Keratinocyte (primary cell): ENCODE data around the gene CDKN1A. TPM values are rescaled to one million over a fixed set of nuclear protein-coding genes. Genes with fewer than 3 reads are reported as not detected.

ENCODE experiments used
- DNase-seq: peaks from one replicate; pipeline ENCODE4 v3.0.0-alpha.2; 2011; ENCODE audit warnings: low read depth, missing footprints, low spot score
- FAIRE-seq: peaks from 2 replicates; lab custom pipeline; 2011; peaks lifted over from hg19 to GRCh38; lab: Jason Lieb, UNC
- H2AFZ ChIP-seq: 2 replicates; pipeline ENCODE4 v1.6.0; 2012; ENCODE audit warnings: low read length, control low read depth, inconsistent platforms; ENCODE audit not compliant: control insufficient read depth
- H3K27ac ChIP-seq: 2 replicates; pipeline ENCODE4 v1.5.1; 2011; ENCODE audit warnings: low read length; ENCODE audit not compliant: control insufficient read depth, insufficient read depth
- H3K27me3 ChIP-seq: 3 replicates; pipeline ENCODE4 v1.6.0; 2011; ENCODE audit warnings: low read length; ENCODE audit not compliant: control insufficient read depth, insufficient read depth; ENCODE audit errors: extremely low read depth
- H3K36me3 ChIP-seq, 2 experiments: 2 replicates in 1 of 2; 3 replicates in 1 of 2; pipeline ENCODE4 v1.5.1; 2011; ENCODE audit warnings: low read length in 2 of 2, mild to moderate bottlenecking in 1 of 2; ENCODE audit not compliant: control insufficient read depth in 2 of 2, insufficient read depth in 2 of 2; ENCODE audit errors: extremely low read depth in 1 of 2
- H3K4me1 ChIP-seq: 3 replicates; pipeline ENCODE4 v1.5.1; 2011; ENCODE audit warnings: low read length; ENCODE audit not compliant: control insufficient read depth, insufficient read depth; ENCODE audit errors: extremely low read depth
- H3K4me2 ChIP-seq: 3 replicates; pipeline ENCODE4 v1.6.0; 2011; ENCODE audit warnings: low read depth, low read length; ENCODE audit not compliant: control insufficient read depth, insufficient read depth; ENCODE audit errors: extremely low read depth
- H3K4me3 ChIP-seq, 3 experiments: fragments of 200-600 bp in 1 of 3; sonication (generic) in 1 of 3; 2 replicates in 2 of 3; 3 replicates in 1 of 3; pipeline ENCODE4 v1.5.1; 2011 to 2016; ENCODE audit warnings: low read length in 3 of 3, mild to moderate bottlenecking in 3 of 3, control low read depth in 2 of 3, inconsistent platforms in 1 of 3, low read depth in 1 of 3, mixed read lengths in 1 of 3, mixed run types in 1 of 3, moderate library complexity in 1 of 3; ENCODE audit not compliant: control insufficient read depth in 2 of 3, insufficient read depth in 2 of 3; ENCODE audit errors: extremely low read depth in 1 of 3
- H3K79me2 ChIP-seq: 2 replicates; pipeline ENCODE4 v1.6.0; 2012; ENCODE audit warnings: low read length; ENCODE audit not compliant: control insufficient read depth, insufficient read depth
- H3K9ac ChIP-seq: 3 replicates; pipeline ENCODE4 v1.6.0; 2011; ENCODE audit warnings: low read length; ENCODE audit not compliant: control insufficient read depth, insufficient read depth; ENCODE audit errors: extremely low read depth
- H3K9me1 ChIP-seq: 3 replicates; pipeline ENCODE4 v1.6.0; 2011; ENCODE audit warnings: low read length; ENCODE audit not compliant: control insufficient read depth, insufficient read depth; ENCODE audit errors: extremely low read depth
- H3K9me3 ChIP-seq: 2 replicates; pipeline ENCODE4 v1.5.1; 2012; ENCODE audit warnings: low read depth, low read length; ENCODE audit not compliant: control insufficient read depth
- H4K20me1 ChIP-seq: 3 replicates; pipeline ENCODE4 v1.6.0; 2011; ENCODE audit warnings: low read length; ENCODE audit not compliant: control insufficient read depth, insufficient read depth; ENCODE audit errors: extremely low read depth
- EZH2 ChIP-seq: IDR thresholded peaks from one replicate; pipeline ENCODE4 v1.6.1; 2012; ENCODE audit warnings: inconsistent platforms, mild to moderate bottlenecking, low read length, moderate library complexity
- dilution Hi-C: fragments of 300-500 bp; cut with MboI; formaldehyde crosslinking; loops from one replicate; pipeline ENCODE4 v1.7.0; 2020; ENCODE audit warnings: low sequenced_read_pairs; ENCODE audit not compliant: extremely low pct_ligation_motif_present
- polyA plus RNA-seq, 5 experiments: library from polyadenylated mRNA; depleted of rRNA in 3 of 5; stranded (reverse) in 3 of 5; stranded (forward) in 1 of 5; unstranded in 1 of 5; fragments of >200 nt; gene quantifications; 1 replicate in 1 of 5; 2 replicates in 3 of 5; 3 replicates in 1 of 5; pipeline versions ENCODE4 v1.2.1 to v1.2.3, GENCODE V29; 2011 to 2012; ENCODE audit warnings: missing spikeins in 2 of 5, low read depth in 1 of 5, low replicate concordance in 1 of 5
- TF ChIP-seq, protein P1 (sequence below), 3 experiments: IDR thresholded peaks in 1 of 3; conservative IDR thresholded peaks in 1 of 3; optimal IDR thresholded peaks in 1 of 3; 2 replicates in 2 of 3; 3 replicates in 1 of 3; pipeline versions ENCODE3 to v1.5.1; 2011; ENCODE audit warnings: low read length in 3 of 3, mild to moderate bottlenecking in 3 of 3, moderate library complexity in 2 of 3, control low read depth in 1 of 3, inconsistent platforms in 1 of 3; ENCODE audit not compliant: insufficient read depth in 2 of 3; ENCODE audit errors: extremely low read depth in 1 of 3

The CDKN1A gene
- polyA plus RNA-seq, 1 donor (not counting 4 experiments of a cell fraction or from before 2014, with no cell fraction given) = 185 TPM

DNA sequence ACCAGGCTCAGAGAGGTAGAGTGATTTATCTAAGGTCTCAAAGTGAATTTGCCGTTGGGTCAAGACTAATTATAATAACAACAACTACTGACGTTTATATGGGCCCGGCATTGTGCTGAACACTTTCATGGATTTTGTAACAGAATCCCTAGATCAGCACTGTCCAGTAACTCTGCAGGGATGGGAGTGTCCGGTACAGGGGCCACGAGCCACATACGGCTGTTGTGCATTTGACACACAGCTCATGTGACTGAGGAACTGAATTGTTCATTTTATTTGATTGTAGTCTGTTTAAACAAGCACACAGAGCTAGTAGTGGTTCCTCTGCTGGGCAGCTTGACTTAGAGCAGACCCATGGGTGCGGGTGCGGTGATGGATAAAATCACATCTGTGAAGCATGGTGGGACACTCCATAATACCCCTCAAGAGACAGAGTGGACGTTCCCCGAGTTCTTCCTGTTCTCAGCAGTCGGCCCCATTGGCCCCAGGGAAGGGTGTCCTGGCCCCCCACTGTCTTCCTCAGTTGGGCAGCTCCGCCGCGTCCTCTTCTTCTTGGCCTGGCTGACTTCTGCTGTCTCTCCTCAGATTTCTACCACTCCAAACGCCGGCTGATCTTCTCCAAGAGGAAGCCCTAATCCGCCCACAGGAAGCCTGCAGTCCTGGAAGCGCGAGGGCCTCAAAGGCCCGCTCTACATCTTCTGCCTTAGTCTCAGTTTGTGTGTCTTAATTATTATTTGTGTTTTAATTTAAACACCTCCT lies 6.8 kb downstream of the CDKN1A start:
- no peak for FAIRE-seq
- H2AFZ ChIP-seq = no peak overlapping the region
- peaks cover 34% of the 10 kb centered on the region for H4K20me1 ChIP-seq
- H3K9ac ChIP-seq = no peak overlapping the region
- H3K27ac ChIP-seq = no peak overlapping the region
- no peaks in the 10 kb centered on the region for H3K27me3 ChIP-seq
- no peak overlapping the region for H3K4me2 ChIP-seq
- H3K4me1 ChIP-seq = peaks cover 27% of the 10 kb centered on the region
- TF ChIP-seq, protein P1, sequence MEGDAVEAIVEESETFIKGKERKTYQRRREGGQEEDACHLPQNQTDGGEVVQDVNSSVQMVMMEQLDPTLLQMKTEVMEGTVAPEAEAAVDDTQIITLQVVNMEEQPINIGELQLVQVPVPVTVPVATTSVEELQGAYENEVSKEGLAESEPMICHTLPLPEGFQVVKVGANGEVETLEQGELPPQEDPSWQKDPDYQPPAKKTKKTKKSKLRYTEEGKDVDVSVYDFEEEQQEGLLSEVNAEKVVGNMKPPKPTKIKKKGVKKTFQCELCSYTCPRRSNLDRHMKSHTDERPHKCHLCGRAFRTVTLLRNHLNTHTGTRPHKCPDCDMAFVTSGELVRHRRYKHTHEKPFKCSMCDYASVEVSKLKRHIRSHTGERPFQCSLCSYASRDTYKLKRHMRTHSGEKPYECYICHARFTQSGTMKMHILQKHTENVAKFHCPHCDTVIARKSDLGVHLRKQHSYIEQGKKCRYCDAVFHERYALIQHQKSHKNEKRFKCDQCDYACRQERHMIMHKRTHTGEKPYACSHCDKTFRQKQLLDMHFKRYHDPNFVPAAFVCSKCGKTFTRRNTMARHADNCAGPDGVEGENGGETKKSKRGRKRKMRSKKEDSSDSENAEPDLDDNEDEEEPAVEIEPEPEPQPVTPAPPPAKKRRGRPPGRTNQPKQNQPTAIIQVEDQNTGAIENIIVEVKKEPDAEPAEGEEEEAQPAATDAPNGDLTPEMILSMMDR (optimal IDR thresholded peaks at IDR 0.05 in 1 of 3, IDR thresholded peaks at IDR 0.05 in 1 of 3, conservative IDR thresholded peaks at IDR 0.05 in 1 of 3; ENCODE audit: extremely low read depth in 1 of 3, insufficient read depth in 2 of 3, low read length in 3 of 3) = no peak
- no peak for TF ChIP-seq EZH2
- dilution Hi-C loops = no loop called here
- no peak for DNase-seq
- no peak overlapping the region for H3K4me3 ChIP-seq
- peaks cover 35 to 46% of the 10 kb centered on the region in 2 experiments for H3K36me3 ChIP-seq
- peaks cover 18% of the 10 kb centered on the region for H3K79me2 ChIP-seq
- H3K9me1 ChIP-seq = no peaks in the 10 kb centered on the region
- no peaks in the 10 kb centered on the region for H3K9me3 ChIP-seq

DNA sequence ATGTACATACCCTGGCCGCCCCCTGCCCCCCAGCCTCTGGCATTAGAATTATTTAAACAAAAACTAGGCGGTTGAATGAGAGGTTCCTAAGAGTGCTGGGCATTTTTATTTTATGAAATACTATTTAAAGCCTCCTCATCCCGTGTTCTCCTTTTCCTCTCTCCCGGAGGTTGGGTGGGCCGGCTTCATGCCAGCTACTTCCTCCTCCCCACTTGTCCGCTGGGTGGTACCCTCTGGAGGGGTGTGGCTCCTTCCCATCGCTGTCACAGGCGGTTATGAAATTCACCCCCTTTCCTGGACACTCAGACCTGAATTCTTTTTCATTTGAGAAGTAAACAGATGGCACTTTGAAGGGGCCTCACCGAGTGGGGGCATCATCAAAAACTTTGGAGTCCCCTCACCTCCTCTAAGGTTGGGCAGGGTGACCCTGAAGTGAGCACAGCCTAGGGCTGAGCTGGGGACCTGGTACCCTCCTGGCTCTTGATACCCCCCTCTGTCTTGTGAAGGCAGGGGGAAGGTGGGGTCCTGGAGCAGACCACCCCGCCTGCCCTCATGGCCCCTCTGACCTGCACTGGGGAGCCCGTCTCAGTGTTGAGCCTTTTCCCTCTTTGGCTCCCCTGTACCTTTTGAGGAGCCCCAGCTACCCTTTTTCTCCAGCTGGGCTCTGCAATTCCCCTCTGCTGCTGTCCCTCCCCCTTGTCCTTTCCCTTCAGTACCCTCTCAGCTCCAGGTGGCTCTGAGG lies 7.6 kb downstream of the CDKN1A start:
- Histone ChIP-seq H3K9me3 (no peaks in the 10 kb centered on the region), H2AFZ (no peak overlapping the region), H3K79me2 (peaks cover 12% of the 10 kb centered on the region), H3K4me3 (no peak overlapping the region), H4K20me1 (peaks cover 34% of the 10 kb centered on the region), H3K27ac (no peak overlapping the region), H3K36me3 (peaks cover 35 to 40% of the 10 kb centered on the region in 2 experiments), H3K27me3 (no peaks in the 10 kb centered on the region), H3K9me1 (no peaks in the 10 kb centered on the region), H3K9ac (no peak overlapping the region), H3K4me2 (no peak overlapping the region), H3K4me1 (peaks cover 29% of the 10 kb centered on the region)
- FAIRE-seq (no peak), DNase-seq (no peak)
- dilution Hi-C loops = no loop called here
- no peak for TF ChIP-seq EZH2
- TF ChIP-seq, protein P1 (optimal IDR thresholded peaks at IDR 0.05 in 1 of 3, IDR thresholded peaks at IDR 0.05 in 1 of 3, conservative IDR thresholded peaks at IDR 0.05 in 1 of 3; ENCODE audit: extremely low read depth in 1 of 3, insufficient read depth in 2 of 3, low read length in 3 of 3) = no peak
